IMR-90 (cell line): Measurements from ENCODE around the gene HSPA9. TPM values are rescaled to one million over a fixed set of nuclear protein-coding genes. Genes with fewer than 3 reads are reported as not detected.
A peak's percentile ranks its signal among the peaks of the same experiment; 100 is the strongest.

Experiments
- ATAC-seq: fragments of 200-7000 bp; cut with Tn5 transposase; 2 replicates; pipeline ENCODE4 v1.9.1; 2020; ENCODE audit warnings: low read depth, mild to moderate bottlenecking, moderate library complexity
- BruUV-seq: library from RNA; stranded (reverse); fragments of 400-500 nt; replicated peaks from 2 replicates; lab custom pipeline; 2021; lab: Mats Ljungman, UMichigan
- CTCF ChIA-PET: fragments of 300-600 bp; formaldehyde crosslinking; extraction: SDS; loops from one replicate; lab custom pipeline; 2021; ENCODE audit warnings: antibody characterized with exemption; lab: Yijun Ruan, JAX
- POLR2A ChIA-PET: fragments of 300-600 bp; sonication (Branson Sonifier 250); formaldehyde crosslinking; loops from one replicate; lab custom pipeline; 2022; ENCODE audit warnings: antibody characterized with exemption; ENCODE audit not compliant: unreplicated experiment; lab: Charles Lee
- DNase-seq: peaks from one replicate; pipeline ENCODE4 v3.0.0; 2013
- H2AFZ ChIP-seq: replicated peaks from 2 replicates; pipeline ENCODE3; 2013; ENCODE audit warnings: low read length, mild to moderate bottlenecking; ENCODE audit not compliant: poor library complexity
- H2AK5ac ChIP-seq: 2 replicates; pipeline ENCODE4 v1.6.1; 2013; ENCODE audit warnings: low read depth, low read length, inconsistent platforms
- H2AK9ac ChIP-seq: replicated peaks from 2 replicates; pipeline ENCODE3; 2013; ENCODE audit warnings: mild to moderate bottlenecking, low read depth, low read length, moderate library complexity; ENCODE audit not compliant: poor library complexity
- H2BK120ac ChIP-seq: 2 replicates; pipeline ENCODE4 v1.6.1; 2013; ENCODE audit warnings: low read depth, low read length, inconsistent platforms
- H2BK15ac ChIP-seq: 3 replicates; pipeline ENCODE4 v1.6.1; 2013; ENCODE audit warnings: low read depth, low read length, inconsistent platforms
- H2BK20ac ChIP-seq: 2 replicates; pipeline ENCODE4 v1.6.1; 2013; ENCODE audit warnings: low read depth, mild to moderate bottlenecking, inconsistent platforms, low read length, moderate library complexity
- H2BK5ac ChIP-seq: 2 replicates; pipeline ENCODE4 v1.6.1; 2013; ENCODE audit warnings: mild to moderate bottlenecking, low read depth, low read length, inconsistent platforms; ENCODE audit not compliant: poor library complexity, severe bottlenecking
- H3K14ac ChIP-seq: replicated peaks from 2 replicates; pipeline ENCODE4 v1.6.1; 2013; ENCODE audit warnings: low read depth, low read length, inconsistent platforms
- H3K18ac ChIP-seq: 2 replicates; pipeline ENCODE4 v1.6.1; 2013; ENCODE audit warnings: low read depth, low read length, control low read depth
- H3K23ac ChIP-seq: 2 replicates; pipeline ENCODE4 v1.6.1; 2013; ENCODE audit warnings: low read depth, low read length, inconsistent platforms
- H3K27ac ChIP-seq: 2 replicates; pipeline ENCODE4 v1.5.1; 2013; ENCODE audit warnings: mild to moderate bottlenecking, control low read depth, low read length; ENCODE audit not compliant: insufficient read depth
- H3K27me3 ChIP-seq: 2 replicates; pipeline ENCODE4 v1.6.1; 2013; ENCODE audit warnings: low read length; ENCODE audit not compliant: control insufficient read depth, insufficient read depth
- H3K36me3 ChIP-seq: 2 replicates; pipeline ENCODE4 v1.6.1; 2013; ENCODE audit warnings: low read length, mixed read lengths; ENCODE audit not compliant: control insufficient read depth, insufficient read depth
- H3K4ac ChIP-seq: 2 replicates; pipeline ENCODE4 v1.6.1; 2013; ENCODE audit warnings: low read depth, low read length, inconsistent platforms
- H3K4me1 ChIP-seq: 2 replicates; pipeline ENCODE4 v1.6.1; 2013; ENCODE audit warnings: low read length, mixed read lengths; ENCODE audit not compliant: control insufficient read depth, insufficient read depth
- H3K4me2 ChIP-seq: 2 replicates; pipeline ENCODE4 v1.6.1; 2013; ENCODE audit warnings: low read depth, mild to moderate bottlenecking, control low read depth, low read length, moderate library complexity
- H3K4me3 ChIP-seq: 2 replicates; pipeline ENCODE4 v1.5.1; 2013; ENCODE audit warnings: low read depth, mild to moderate bottlenecking, control low read depth, low read length, moderate library complexity; ENCODE audit not compliant: insufficient read depth
- H3K56ac ChIP-seq: 2 replicates; pipeline ENCODE4 v1.6.1; 2013; ENCODE audit warnings: low read length, inconsistent platforms; ENCODE audit not compliant: insufficient read depth; ENCODE audit errors: extremely low read depth
- H3K79me1 ChIP-seq, 2 experiments: 2 replicates each; pipeline ENCODE4 v1.6.1; 2013; ENCODE audit warnings: low read length in 2 of 2, inconsistent platforms in 1 of 2, low read depth in 1 of 2
- H3K9ac ChIP-seq: 2 replicates; pipeline ENCODE4 v1.6.1; 2013; ENCODE audit warnings: low read depth, low read length, control low read depth
- H3K9me1 ChIP-seq: 2 replicates; pipeline ENCODE4 v1.6.1; 2013; ENCODE audit warnings: low read length, inconsistent platforms; ENCODE audit not compliant: insufficient read depth
- H3K9me3 ChIP-seq: 2 replicates; pipeline ENCODE4 v1.6.1; 2013; ENCODE audit warnings: low read length; ENCODE audit not compliant: control insufficient read depth, insufficient read depth
- H4K20me1 ChIP-seq: 2 replicates; pipeline ENCODE4 v1.6.1; 2013; ENCODE audit warnings: low read length, inconsistent platforms; ENCODE audit not compliant: insufficient read depth
- H4K5ac ChIP-seq: 2 replicates; pipeline ENCODE4 v1.6.1; 2013; ENCODE audit warnings: mild to moderate bottlenecking, low read depth, low read length, control low read depth
- H4K8ac ChIP-seq, 2 experiments: 2 replicates each; pipeline ENCODE4 v1.6.1; 2013; ENCODE audit warnings: low read depth in 2 of 2, low read length in 2 of 2, control low read depth in 1 of 2, inconsistent platforms in 1 of 2
- H4K91ac ChIP-seq: 2 replicates; pipeline ENCODE4 v1.6.1; 2013; ENCODE audit warnings: low read depth, low read length, inconsistent platforms; ENCODE audit not compliant: insufficient read depth
- BHLHE40 ChIP-seq: fragments of 150-350 bp; IDR thresholded peaks from 2 replicates; pipeline ENCODE4 v1.6.1; 2016; ENCODE audit warnings: mild to moderate bottlenecking, low read depth, low read length
- WGBS, 2 experiments: methylation state at CpG; one replicate each; pipeline versions ENCODE4 v1.1.5 to v1.1.7; 2013; ENCODE audit warnings: missing lambda C conversion rate in 2 of 2; ENCODE audit not compliant: insufficient read length in 1 of 2; ENCODE audit errors: extremely low coverage in 2 of 2; 5-methylcytosine and 5-hydroxymethylcytosine counted together
- dilution Hi-C: fragments of 300-500 bp; cut with HindIII; formaldehyde crosslinking; loops from one replicate; pipeline ENCODE4 v1.14.3; 2018; ENCODE audit warnings: low sequenced_read_pairs; ENCODE audit not compliant: unreplicated experiment
- in situ Hi-C: fragments of 300-500 bp; cut with MboI; formaldehyde crosslinking; loops from 3 replicates; pipeline ENCODE4 v1.14.3; 2019; ENCODE audit warnings: low sequenced_read_pairs, inconsistent platforms, mixed read lengths
- intact Hi-C: fragments of 100-400 bp; cut with micrococcal nuclease; formaldehyde crosslinking; loops from 2 replicates; pipeline ENCODE4 v1.10.0; 2022
- polyA plus RNA-seq, 3 experiments: library from polyadenylated mRNA; depleted of rRNA; stranded (reverse); fragments of >200 nt; gene quantifications; 2 replicates each; pipeline ENCODE4 v1.2.3, GENCODE V29; 2012; ENCODE audit warnings: low replicate concordance in 1 of 3
- total RNA-seq: library from RNA; depleted of rRNA; stranded (reverse); fragments of >200 nt; gene quantifications from 2 replicates; pipeline ENCODE4 v1.2.3, GENCODE V29; 2012
- TF ChIP-seq, protein P1 (sequence below): conservative IDR thresholded peaks from 2 replicates; pipeline ENCODE4 v1.5.1; 2012; ENCODE audit warnings: mild to moderate bottlenecking, low read depth, low read length, improper control_type of control experiment

The HSPA9 gene
- total and polyA plus RNA-seq, 2 of the 4 experiments (the other 2 are of a cell fraction), result 157 to 472 TPM

DNA sequence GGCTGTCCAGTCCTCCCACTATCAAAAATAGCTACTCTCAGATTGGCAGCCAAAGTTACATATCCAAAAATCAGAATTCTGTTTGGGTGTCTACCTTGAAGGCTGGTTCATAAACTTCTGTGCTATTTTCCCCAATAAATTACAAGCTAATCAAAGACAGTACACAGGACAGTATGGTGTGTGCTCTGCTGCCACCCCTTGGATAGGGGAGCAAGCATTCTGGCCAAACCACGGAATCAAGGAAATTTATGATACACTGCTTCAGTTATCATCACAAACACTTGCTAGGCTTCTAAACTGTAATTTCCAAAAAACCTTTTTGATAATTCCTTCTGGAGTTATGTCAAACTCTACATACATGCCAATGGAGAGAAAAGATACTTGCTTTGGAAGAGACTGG lies 48.0 kb downstream of the HSPA9 start:
- Histone ChIP-seq H3K4me2 (no peak overlapping the region), H3K27ac (no peak overlapping the region), H2AK9ac (no peak overlapping the region), H4K5ac (no peak overlapping the region), H3K79me1 (peaks cover 23 to 73% of the 10 kb centered on the region in 2 experiments), H2AFZ (no peak overlapping the region), H3K4me3 (no peak overlapping the region), H3K36me3 (peaks cover 11% of the 10 kb centered on the region), H3K4me1 (peaks cover 7% of the 10 kb centered on the region), H2AK5ac (no peak overlapping the region), H3K18ac (no peak overlapping the region), H3K23ac (no peak overlapping the region), H3K9ac (no peak overlapping the region), H4K91ac (no peak overlapping the region), H4K20me1 (peaks cover 81% of the 10 kb centered on the region), H4K8ac (no peak overlapping the region), H3K27me3 (no peaks in the 10 kb centered on the region), H2BK20ac (no peak overlapping the region), H3K4ac (no peak overlapping the region), H2BK5ac (no peak overlapping the region), H2BK120ac (no peak overlapping the region), H3K9me1 (peaks cover 16% of the 10 kb centered on the region), H3K56ac (no peak overlapping the region), H2BK15ac (no peak overlapping the region), H3K9me3 (no peaks in the 10 kb centered on the region), H3K14ac (no peak overlapping the region)
- ATAC-seq, result 0 out of 2 replicates have a peak, but pooled peaks have one; percentile 32
- intact Hi-C loops (no loop called here), dilution Hi-C loops (no loop called here), in situ Hi-C loops (no loop called here)
- ChIA-PET CTCF (interaction anchor here (1.2 to 1.5 kb wide), 2 partner anchors 9 to 21 kb away, joined by 3 to 4 read pairs; no protein-coding TSS in a partner anchor), POLR2A (no interaction called here)
- no CpG with 5 or more reads among the region's 1 CpG for WGBS, 2 experiments
- DNase-seq, result no peak
- TF ChIP-seq, protein P1, sequence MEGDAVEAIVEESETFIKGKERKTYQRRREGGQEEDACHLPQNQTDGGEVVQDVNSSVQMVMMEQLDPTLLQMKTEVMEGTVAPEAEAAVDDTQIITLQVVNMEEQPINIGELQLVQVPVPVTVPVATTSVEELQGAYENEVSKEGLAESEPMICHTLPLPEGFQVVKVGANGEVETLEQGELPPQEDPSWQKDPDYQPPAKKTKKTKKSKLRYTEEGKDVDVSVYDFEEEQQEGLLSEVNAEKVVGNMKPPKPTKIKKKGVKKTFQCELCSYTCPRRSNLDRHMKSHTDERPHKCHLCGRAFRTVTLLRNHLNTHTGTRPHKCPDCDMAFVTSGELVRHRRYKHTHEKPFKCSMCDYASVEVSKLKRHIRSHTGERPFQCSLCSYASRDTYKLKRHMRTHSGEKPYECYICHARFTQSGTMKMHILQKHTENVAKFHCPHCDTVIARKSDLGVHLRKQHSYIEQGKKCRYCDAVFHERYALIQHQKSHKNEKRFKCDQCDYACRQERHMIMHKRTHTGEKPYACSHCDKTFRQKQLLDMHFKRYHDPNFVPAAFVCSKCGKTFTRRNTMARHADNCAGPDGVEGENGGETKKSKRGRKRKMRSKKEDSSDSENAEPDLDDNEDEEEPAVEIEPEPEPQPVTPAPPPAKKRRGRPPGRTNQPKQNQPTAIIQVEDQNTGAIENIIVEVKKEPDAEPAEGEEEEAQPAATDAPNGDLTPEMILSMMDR, result 0 out of 2 replicates have a peak, but pooled peaks have one; percentile 6
- TF ChIP-seq BHLHE40, result no peak
- no TSS peak for BruUV-seq
